GM19438 (cell line): Measurements from ENCODE around the gene DPEP1.
"Not testable (repeated sequence)": the region's sequence is repeated elsewhere in the genome, so short reads cannot be mapped to it uniquely, and the experiment has no call there.

ENCODE experiments used
- ATAC-seq: cut with Tn5 transposase; IDR thresholded peaks from one replicate; pipeline ENCODE4 v1.9.1; 2021; ENCODE audit warnings: low read depth; ENCODE audit not compliant: unreplicated experiment

DPEP1 gene

GRCh38 chr16:89613231-89613953 lies at the start of gene DPEP1:
Gene DPEP1, plus strand, starts transcription at chr16:89613642. Its CDS starts 16,769 bp downstream, at chr16:89630411.
- no peak for ATAC-seq

DNA sequence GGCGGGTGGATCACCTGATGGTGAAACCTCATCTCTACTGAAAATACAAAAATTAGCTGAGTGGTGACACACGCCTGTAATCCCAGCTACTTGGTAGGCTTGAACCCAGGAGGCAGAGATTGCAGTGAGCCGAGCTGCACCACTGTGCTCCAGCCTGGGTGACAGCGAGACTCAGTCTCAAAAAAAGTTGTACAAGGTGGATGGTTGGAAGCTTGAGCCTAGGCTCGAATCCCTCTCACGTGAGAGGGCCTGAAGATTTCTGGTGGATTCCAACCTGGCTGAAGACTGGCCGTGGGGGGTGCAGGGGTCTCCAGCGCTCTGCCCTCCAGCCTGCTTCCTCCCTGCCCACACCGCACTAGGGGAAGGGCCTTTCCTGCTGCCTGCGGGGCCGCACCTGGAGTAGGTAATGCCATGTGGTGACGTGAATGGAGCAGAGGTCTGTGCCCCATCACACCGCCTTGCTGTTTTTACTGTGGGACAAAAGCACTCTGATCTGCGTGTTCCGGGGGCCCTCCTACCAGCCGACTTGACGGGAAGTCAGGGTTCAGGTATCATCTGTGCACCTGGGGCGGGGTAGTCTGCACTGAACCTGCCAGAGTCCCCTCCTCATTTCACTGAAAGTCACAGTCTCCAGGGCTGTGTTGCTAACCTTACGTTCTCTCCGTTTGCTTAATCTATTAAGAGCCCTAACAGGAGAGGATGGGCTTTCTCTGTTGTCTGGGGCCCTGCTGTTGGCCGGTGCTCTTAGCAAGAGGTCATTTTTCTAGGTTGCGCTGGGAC lies 48.8 kb upstream of the DPEP1 start:
- ATAC-seq: no peak

DNA sequence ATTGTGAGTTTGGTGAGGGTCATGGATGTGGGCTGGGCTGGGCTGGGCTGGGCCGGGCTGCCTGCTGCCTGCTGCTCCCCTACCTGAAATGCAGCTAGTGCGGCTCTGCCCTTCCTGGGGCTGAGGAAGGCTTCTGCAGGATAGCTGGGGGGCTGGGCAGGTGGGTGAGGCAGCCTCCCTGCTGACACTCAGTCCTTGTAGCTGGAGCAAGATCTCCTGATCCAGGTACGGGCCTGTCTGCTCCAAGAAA lies 48.3 kb upstream of the DPEP1 start:
- no peak for ATAC-seq

GRCh38 chr16:89565506-89566372 lies 47.7 kb upstream of the DPEP1 start:
- ATAC-seq: no peak

DNA sequence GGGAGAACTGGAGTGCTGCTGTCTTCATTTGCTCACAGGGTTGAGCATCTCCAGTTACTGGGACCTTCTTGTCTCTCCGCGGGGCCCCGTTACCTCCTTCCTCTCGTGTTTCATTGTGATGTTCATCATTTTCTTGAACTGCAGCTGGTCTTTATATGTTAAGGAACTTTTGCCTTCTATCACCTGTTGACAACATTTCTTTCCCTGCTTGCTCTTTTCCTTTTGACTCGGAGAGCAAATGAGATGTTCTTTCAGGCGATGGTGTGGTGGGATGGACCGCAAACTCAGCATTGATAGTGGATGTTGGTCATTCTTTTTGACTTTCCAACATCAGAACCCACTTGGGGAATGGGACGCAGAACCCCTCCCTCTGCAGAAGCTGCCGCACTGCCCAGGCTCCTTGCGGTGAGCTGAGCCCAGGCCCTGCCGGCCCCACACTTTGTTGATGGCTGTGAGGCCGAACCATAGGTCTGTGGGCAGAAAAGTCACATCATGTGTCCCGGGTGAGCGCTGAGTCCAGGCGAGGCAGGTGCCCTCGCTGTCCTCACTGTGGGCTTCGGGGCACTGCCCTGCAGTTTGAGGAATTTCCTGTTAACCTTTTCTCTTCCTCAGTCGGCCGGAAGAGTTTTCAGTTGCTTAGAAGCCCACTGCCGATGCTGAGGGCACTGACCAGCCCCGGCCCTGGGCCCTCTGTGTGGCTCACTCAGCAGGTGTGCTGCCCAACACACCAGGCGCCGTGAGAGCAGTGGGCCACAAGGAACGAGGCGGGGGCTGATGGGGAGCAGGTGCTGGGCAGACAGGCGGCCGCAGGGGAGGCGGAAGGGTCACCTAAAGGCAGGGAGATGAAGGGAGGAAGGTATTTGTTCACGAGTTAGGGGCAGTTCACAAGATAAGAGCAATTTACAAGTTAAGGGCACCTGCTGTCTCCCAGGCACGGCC lies 45.5 kb upstream of the DPEP1 start:
- no peak for ATAC-seq

GRCh38 chr16:89569506-89570341 lies 43.7 kb upstream of the DPEP1 start:
- ATAC-seq: no peak

DNA sequence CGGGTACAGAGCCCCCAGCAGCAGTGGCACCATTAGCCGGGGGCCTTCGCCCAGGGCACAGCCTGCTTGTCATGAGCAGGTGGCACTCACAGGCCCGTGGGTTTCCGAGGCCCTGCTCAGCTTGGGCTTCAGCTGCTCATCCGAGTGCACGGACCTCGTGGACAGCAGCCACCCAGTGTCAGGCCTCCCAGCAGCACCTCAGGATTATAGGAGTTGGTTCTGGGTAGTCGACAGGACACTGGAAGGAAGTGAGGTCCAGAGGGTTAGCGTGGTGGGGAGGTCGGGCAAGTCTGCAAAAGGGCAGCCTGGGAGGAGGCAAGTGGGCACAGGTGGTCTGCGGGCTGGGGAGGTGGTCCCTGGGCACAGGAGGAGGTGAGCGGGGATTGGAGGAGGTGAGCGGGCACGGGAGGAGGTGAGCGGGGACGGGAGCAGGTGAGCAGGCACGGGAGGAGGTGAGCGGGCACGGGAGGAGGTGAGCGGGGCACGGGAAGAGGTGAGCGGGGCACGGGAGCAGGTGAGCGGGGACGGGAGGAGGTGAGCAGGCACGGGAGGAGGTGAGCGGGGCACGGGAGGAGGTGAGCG lies 43.0 kb upstream of the DPEP1 start:
- no peak for ATAC-seq

GRCh38 chr16:89570983-89571598 lies 42.4 kb upstream of the DPEP1 start:
- not testable (repeated sequence) for ATAC-seq

DNA sequence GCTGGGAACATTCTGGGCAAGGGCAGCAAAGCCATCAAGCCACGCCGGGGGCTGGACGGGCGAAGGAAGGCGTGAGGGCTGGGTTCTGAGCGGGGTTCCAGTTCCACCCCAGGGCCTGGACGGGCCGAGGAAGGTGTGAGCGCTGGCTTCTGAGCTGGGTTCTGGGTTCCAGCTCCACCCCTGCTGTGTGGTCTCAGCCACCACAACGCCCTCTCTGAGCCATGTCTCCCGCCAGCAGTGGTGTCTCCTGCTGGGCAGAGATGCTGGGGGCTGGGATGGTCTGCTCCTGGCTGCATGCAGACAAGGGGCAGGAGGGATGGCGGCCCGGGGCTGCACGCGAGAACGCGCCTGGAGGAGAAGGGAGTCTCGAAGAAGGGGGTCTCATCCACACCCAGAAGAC lies 41.8 kb upstream of the DPEP1 start:
- ATAC-seq: no peak

DNA sequence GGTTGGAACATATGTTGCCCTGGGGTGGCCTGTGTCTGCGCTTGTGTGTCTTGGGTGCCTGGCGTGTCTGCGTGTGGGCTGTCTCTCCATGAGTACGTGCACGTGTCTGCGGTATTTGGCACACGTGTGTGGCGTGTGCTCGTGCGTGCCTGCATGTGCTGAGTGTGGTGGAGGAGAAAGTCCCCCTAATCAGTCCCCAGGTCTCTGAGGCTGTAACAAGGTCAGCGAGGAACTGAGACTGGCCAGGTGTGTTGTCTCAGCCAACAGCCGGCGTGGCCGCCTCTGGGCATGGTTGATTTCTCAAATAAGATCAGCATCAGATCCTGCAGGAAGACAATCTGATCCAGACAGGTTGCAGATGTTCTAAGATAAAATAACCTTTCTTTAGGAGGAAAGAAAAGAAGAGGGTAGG lies 41.4 kb upstream of the DPEP1 start:
- no peak for ATAC-seq

- ATAC-seq: no peak
Observed at GRCh38 chr16:89572485-89573205, 40.8 kb upstream of the DPEP1 start.

GRCh38 chr16:89573826-89574680 lies 39.4 kb upstream of the DPEP1 start:
- ATAC-seq: no peak

DNA sequence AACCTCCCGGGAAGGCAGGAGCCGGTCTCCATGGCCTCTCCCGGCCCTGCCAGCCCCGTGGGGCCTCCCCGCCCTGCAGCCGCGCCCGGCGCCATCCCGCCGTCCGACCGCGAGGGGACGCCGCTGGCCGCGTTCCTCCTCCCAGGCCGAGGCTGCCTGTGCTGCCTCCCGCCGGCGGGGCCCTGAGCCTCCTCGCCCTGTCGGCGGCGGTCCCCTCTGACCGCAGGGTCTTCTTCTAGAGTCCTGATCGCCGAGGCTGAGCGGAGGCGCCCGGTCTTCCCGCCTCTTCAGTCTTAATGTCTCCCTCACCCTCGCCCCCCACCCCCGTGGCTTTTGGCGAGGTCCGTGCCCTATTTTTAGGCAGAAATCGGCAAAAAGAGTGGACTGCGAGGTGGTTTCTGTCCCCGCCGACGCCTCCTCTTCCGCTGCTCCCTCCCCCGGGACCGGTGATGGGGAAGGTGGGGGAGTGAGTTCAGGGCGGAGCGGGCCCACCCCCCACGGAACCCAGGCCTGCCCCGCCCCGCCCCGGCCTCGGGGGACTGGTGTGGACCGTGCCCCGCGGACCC lies 38.7 kb upstream of the DPEP1 start:
- ATAC-seq: no peak

DNA sequence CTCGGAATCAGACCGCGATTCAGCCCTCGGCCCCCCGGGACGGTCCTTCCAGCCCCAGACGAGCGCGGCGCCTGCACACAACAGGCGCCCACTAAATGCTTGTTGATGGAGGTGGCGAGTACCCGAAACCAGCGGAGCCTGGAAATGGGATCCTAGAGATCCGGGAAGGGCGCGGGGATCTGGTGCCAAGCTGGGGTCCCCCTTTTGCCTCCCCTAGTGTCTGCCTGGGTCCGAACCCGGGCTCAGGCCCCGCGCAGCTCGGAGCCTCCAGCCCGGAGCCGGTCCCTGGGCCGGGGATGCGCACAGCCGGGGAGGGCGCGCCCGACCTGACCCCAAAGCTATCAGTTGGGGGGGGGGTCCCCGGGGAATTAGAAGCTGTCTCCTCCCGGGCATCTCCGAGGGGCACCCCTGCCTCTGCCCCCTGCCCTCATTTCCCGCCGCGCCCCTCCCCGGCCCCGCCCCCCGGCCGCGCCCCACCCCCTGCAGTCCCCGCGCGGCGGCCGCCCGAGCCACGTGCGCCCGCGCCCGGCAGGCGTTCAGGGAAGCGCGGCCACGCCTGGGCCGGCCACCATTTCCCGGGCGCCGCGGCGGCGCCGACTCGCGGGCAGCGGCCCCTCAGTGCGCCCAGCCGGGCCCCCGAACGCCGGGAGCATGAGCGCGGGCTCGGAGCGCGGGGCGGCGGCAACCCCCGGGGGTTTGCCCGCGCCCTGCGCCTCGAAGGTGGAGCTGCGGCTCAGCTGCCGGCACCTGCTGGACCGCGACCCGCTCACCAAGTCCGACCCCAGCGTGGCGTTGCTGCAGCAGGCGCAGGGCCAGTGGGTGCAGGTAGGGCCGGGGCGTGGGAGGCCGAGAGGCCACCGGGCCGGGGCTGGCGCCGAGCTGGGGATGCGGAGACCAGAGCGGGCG lies 37.9 kb upstream of the DPEP1 start, which contains the start of gene CPNE7:
Gene CPNE7, plus strand, starts transcription at position 512 of the 906 bp plus-strand sequence. Its CDS starts 140 bp downstream, at position 652.
- no peak for ATAC-seq
